ENCODE data around the gene CFAP70.
"Not testable (repeated sequence)": the region's sequence is repeated elsewhere in the genome, so short reads cannot be mapped to it uniquely, and the experiment has no call there.

GRCh38 chr10:73328523-73328922 lies 30.1 kb downstream of the CFAP70 start:
- TF ChIP-seq CTCF, POLR2A (IDR thresholded peaks at IDR 0.05): not testable (repeated sequence)
